HL-60 (cell line): Measurements from ENCODE around the gene CYP27C1.

Source experiments
- DNase-seq, 2 experiments: peaks; one replicate each; pipeline ENCODE4 v3.0.0-alpha.2; 2010 to 2020; ENCODE audit warnings: low read depth in 1 of 2, low spot score in 1 of 2
- H3K27ac ChIP-seq: fragments of 250-450 bp; sonication (Bioruptor Pico); replicated peaks from 2 replicates; pipeline ENCODE4 v1.5.1; 2020; ENCODE audit warnings: mild to moderate bottlenecking, moderate library complexity
- H3K27me3 ChIP-seq: fragments of 250-450 bp; sonication (Bioruptor Pico); 2 replicates; pipeline ENCODE4 v1.5.1; 2021; ENCODE audit warnings: mild to moderate bottlenecking, moderate library complexity; ENCODE audit not compliant: insufficient read depth, poor library complexity, severe bottlenecking
- H3K4me3 ChIP-seq: replicated peaks from 2 replicates; pipeline ENCODE4 v1.5.1; 2011; ENCODE audit warnings: mild to moderate bottlenecking, control low read depth, low read length; ENCODE audit not compliant: insufficient read depth
- GABPA ChIP-seq: IDR thresholded peaks from 2 replicates; pipeline ENCODE4 v1.6.1; 2012; ENCODE audit warnings: low read depth
- POLR2AphosphoS5 ChIP-seq: IDR thresholded peaks from 2 replicates; pipeline ENCODE4 v1.6.1; 2012; ENCODE audit warnings: low read depth
- SPI1 ChIP-seq: IDR thresholded peaks from 2 replicates; pipeline ENCODE4 v1.6.1; 2012; ENCODE audit warnings: low read depth, mild to moderate bottlenecking, borderline replicate concordance
- TF ChIP-seq, protein P1 (sequence below): IDR thresholded peaks from one replicate; pipeline ENCODE4 v1.5.1; 2011; ENCODE audit warnings: low read length, control low read depth, inconsistent platforms; ENCODE audit not compliant: insufficient read depth
- TF ChIP-seq, protein P2 (sequence below): IDR thresholded peaks from 2 replicates; pipeline ENCODE4 v1.6.1; 2012; ENCODE audit warnings: low read depth; ENCODE audit not compliant: insufficient replicate concordance

The CYP27C1 gene

GRCh38 chr2:127219171-127220070, 678 bp downstream of the CYP27C1 start:
- no peak overlapping the region for H3K27ac ChIP-seq
- TF ChIP-seq GABPA (no peak), SPI1 (no peak), POLR2AphosphoS5 (no peak)
- TF ChIP-seq, protein P1, sequence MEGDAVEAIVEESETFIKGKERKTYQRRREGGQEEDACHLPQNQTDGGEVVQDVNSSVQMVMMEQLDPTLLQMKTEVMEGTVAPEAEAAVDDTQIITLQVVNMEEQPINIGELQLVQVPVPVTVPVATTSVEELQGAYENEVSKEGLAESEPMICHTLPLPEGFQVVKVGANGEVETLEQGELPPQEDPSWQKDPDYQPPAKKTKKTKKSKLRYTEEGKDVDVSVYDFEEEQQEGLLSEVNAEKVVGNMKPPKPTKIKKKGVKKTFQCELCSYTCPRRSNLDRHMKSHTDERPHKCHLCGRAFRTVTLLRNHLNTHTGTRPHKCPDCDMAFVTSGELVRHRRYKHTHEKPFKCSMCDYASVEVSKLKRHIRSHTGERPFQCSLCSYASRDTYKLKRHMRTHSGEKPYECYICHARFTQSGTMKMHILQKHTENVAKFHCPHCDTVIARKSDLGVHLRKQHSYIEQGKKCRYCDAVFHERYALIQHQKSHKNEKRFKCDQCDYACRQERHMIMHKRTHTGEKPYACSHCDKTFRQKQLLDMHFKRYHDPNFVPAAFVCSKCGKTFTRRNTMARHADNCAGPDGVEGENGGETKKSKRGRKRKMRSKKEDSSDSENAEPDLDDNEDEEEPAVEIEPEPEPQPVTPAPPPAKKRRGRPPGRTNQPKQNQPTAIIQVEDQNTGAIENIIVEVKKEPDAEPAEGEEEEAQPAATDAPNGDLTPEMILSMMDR, result no peak
- TF ChIP-seq, protein P2, sequence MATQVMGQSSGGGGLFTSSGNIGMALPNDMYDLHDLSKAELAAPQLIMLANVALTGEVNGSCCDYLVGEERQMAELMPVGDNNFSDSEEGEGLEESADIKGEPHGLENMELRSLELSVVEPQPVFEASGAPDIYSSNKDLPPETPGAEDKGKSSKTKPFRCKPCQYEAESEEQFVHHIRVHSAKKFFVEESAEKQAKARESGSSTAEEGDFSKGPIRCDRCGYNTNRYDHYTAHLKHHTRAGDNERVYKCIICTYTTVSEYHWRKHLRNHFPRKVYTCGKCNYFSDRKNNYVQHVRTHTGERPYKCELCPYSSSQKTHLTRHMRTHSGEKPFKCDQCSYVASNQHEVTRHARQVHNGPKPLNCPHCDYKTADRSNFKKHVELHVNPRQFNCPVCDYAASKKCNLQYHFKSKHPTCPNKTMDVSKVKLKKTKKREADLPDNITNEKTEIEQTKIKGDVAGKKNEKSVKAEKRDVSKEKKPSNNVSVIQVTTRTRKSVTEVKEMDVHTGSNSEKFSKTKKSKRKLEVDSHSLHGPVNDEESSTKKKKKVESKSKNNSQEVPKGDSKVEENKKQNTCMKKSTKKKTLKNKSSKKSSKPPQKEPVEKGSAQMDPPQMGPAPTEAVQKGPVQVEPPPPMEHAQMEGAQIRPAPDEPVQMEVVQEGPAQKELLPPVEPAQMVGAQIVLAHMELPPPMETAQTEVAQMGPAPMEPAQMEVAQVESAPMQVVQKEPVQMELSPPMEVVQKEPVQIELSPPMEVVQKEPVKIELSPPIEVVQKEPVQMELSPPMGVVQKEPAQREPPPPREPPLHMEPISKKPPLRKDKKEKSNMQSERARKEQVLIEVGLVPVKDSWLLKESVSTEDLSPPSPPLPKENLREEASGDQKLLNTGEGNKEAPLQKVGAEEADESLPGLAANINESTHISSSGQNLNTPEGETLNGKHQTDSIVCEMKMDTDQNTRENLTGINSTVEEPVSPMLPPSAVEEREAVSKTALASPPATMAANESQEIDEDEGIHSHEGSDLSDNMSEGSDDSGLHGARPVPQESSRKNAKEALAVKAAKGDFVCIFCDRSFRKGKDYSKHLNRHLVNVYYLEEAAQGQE, result no peak
- H3K27me3 ChIP-seq, result peaks cover 43% of the 10 kb centered on the region
- DNase-seq, result no peak
- peak overlapping the region; percentile 24 for H3K4me3 ChIP-seq

- DNase-seq, result no peak
- no peak for TF ChIP-seq GABPA
- TF ChIP-seq SPI1, result no peak
- TF ChIP-seq, protein P1, result no peak
- TF ChIP-seq, protein P2, result no peak
- no peak for TF ChIP-seq POLR2AphosphoS5
- Histone ChIP-seq H3K4me3 (peak overlapping the region; percentile 24; the same call in 1 of the 2 replicates), H3K27me3 (peaks cover 43% of the 10 kb centered on the region), H3K27ac (no peak overlapping the region)
These were observed 1.3 kb downstream of the CYP27C1 start for GRCh38 chr2:127218812-127219170.

- peaks cover 39% of the 10 kb centered on the region for H3K27me3 ChIP-seq
- H3K27ac ChIP-seq, result no peak overlapping the region
- no peak for DNase-seq
- TF ChIP-seq GABPA (no peak), POLR2AphosphoS5 (no peak), SPI1 (no peak)
- TF ChIP-seq, protein P2, result no peak
- TF ChIP-seq, protein P1, result no peak
- no peak overlapping the region for H3K4me3 ChIP-seq
These were observed 2.4 kb downstream of the CYP27C1 start for GRCh38 chr2:127217470-127218325.
